SW 1271 (cell line): Measurements from ENCODE around the gene NIPAL3.

Experiments
- DNase-seq, 2 experiments: peaks; one replicate each; lab custom pipeline; 2025; lab: John Stamatoyannopoulos, UW

Gene NIPAL3

DNA sequence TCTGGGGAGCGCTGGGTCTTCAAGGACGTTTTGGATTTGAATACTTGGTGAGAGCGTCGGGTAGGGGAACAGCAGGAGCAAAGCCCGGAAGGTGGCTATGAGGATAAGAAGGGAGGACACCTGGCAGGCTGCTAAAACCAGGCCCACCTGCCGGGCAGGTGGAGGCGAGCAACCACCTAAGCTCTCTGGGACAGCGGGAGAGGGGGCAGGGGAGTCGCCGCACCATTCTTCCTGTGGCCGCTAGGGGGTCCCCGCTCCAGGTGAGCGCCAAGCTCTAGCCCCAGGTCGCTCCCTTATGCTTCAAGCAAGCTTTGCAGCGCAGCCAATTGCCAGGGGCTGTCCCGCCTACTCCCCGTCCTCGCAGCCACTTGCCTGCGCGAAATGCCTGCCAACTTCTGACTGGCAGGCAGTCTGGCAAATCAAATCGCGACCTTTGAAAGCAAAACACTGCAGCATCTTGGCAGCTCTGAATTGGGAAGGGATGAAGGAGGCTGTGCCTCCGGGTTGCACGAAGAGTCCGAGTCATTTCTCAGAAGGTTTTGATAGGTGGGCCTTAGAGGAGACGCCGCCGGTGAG, at the start of gene NIPAL3:
Gene NIPAL3 (plus strand): TSS at position 469 of the 576 bp plus-strand sequence. CDS start 3,746 bp downstream, outside the sequence.
- peak; percentile 90 to 95 for DNase-seq

DNA sequence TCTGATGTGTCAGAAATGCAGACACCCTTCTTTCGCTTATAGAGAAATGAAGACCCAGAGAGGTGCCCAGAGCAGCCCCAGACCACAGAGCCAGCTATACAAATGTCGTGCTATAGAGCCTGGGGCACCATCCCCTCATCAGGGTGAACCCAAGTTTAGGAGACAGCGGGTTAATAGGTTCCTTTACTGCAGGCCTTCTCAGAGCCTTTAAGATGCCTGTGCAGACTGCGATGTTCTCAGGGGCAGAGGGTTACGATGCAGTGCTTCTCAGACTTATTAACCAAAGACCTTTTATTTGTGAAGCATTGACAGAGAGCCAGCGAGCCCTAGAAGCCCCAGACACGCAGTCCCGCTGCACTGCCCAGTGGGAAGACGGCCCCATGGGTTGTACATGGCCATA, 48.9 kb upstream of the NIPAL3 start:
- no peak for DNase-seq

DNA sequence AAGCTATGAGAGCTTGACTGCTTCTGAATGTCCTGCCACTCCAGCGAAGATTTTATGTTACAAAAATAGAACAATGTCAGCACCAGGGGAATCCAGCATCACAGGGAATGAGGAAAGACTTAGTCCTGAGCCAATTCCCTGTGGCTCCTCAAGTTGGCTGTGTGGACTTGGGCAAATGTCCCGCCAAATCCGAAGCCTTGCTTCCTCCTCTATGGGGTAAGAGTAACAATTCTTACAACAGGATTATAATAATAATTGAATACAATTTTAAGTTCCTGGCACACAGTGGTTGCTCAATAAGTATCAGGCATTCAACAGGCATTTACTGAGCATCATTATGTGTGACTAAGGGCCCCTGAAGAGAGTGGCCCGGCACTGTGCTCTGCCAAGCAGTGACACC, 46.4 kb upstream of the NIPAL3 start:
- no peak for DNase-seq

DNA sequence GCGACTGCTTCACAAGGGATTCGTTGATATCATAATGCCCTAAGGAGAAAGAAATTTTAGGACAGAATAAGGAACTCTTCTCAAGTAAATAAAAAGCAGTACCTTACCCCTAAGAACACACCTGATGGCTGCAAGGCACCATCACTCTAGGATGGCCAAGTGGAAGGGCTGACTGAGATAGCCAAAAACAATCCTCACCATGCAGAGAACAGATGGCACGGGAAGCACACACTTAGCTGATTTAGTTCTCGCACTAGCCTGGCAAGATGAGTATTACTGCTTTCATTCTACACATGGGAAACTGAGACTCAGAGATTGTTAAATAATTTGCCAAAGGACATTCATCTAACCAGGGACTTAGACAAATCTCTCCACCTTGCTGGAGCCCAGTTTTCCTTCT, 45.8 kb upstream of the NIPAL3 start:
- DNase-seq = no peak

DNA sequence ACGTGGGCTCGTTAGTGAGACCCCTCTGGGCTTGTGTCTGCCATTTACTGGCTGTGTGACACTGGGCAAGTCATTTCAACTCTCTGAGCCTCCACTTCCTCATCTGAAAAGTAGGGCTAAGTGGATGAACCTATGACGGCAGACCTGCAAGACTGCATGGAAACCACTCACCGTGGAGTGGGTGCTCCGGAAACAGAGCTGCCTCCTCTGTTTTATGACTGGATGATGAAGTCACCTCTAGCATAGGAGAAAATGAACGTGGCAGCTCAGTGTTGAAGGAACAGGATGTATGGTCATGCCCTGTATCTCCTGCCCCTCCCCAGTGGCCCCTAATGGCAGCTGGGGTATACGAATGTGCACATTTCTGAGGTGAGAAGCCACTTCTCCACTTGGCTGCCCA, 42.6 kb upstream of the NIPAL3 start:
- no peak for DNase-seq

DNA sequence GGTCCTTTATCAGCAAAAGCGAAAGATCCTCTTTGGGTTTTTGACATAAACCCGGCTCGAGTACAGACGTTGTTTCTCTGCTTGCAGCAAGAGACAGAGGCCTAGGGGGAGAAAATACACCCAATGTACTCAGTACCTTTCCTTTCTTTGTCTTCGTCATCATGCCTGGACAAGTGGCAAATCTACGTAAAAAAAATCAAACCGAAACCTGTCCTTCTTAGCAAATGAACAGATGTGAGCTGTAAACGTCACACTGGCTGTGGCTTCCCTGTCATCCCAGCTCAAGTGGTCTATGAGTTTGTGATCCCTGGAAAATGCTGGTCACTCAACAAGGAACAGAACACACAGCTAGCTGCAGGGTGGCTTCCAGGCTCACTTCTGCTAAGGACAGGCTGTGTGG, 41.9 kb upstream of the NIPAL3 start:
- no peak for DNase-seq

DNA sequence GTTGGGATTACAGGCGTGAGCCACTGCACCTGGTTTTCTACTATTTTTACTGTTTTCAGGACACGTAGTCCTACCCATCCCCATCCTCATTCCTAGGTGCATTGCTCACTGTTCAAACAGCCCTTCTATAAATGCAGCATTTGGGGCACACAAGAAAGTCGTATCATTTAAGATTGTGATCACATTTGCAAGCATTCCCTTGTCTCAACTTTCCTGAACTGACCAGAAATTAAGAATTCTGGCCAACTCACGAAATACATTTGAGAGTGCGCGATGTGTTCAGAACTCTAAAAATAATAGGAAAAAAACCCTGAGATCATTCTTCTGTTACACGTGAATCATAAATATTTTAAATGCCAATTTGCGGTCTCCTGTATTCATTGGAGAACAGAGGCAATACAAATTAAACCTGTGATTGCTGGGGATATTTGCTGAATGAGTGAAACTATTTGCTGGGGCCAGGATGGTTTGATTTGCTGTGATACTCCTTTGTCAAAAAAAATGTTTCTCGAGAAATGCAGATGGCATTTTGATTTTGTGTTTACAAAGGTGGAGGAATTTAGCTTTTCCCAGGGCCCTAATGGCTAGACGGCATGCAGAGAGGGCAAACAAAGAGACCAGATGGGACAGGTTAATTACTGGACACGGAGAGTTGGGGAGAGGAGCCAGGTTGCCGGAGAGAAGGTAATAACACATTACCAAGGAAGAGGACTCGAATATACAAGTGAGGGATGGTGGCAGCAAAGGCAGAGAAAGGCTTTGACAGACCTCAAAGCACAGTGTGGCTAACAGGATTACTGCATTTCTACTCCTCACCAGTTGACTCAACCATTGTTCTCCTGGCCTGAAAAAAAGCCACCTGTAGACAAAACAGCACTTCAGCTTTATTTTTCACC, 40.5 kb upstream of the NIPAL3 start:
- no peak for DNase-seq

DNA sequence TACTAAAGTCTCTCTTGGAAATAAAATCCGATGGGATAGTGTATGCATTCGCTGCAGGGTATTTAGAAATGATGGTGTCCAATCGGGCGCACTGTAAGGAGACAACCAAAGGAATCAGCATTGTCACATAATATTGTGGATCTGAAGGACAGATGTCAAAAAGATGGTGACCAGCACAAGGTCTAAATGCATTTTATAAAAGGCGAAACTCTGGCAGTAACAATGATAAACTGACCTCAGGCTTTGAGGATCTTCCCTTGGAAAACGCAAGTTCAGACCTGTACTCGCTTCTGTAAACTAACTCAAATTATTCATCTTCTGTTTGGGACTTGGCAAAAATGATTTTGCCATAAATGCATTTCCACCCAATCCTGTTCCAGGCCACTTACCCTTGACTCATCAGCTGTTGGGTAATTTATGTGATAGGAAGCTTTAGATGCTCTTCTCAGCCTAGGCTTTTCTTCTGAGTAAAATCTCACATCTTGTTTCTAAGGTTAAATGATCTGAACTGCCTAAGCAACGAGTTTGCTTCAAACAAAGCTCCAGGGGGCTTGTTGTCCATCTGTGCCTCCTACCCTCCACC, 35.8 kb upstream of the NIPAL3 start:
- no peak for DNase-seq

DNA sequence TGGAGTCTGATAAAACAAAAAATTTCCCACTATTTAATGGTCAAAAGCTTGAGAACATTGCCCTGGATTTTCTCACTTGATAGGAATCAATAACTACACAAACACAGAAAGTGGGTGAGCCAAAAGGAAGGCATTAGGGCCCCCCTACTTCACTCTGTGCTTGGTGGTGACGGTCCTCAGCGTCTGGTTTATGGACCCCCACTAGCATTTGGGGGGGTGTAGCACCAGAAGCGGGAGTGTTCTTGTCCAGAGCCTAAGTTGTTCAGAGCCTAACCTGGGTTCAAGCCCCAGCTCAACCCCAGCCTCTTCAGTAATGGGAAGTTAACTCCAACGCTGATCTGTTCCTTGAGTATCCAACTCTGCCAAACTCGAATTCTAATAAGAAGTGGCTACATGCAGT, 35.1 kb upstream of the NIPAL3 start:
- DNase-seq = no peak

DNA sequence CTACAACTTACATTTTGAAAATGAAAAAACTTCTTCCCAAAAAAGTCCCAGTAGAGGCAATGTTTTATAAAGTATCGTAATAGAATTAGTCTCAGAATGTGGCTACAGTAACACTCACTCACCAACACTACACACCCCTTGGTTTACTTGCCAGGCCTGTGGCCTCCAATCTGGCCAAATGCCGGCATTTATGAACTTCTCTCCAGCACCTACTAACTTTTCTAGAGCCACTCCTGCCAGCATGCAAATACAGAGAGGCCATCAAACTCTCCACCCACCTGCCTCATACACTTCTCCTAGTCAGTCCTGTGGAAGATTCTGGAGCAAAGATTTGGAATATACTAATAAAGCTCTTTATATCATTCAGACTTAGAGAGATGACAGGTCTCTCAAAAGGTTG, 34.3 kb upstream of the NIPAL3 start:
- no peak for DNase-seq

DNA sequence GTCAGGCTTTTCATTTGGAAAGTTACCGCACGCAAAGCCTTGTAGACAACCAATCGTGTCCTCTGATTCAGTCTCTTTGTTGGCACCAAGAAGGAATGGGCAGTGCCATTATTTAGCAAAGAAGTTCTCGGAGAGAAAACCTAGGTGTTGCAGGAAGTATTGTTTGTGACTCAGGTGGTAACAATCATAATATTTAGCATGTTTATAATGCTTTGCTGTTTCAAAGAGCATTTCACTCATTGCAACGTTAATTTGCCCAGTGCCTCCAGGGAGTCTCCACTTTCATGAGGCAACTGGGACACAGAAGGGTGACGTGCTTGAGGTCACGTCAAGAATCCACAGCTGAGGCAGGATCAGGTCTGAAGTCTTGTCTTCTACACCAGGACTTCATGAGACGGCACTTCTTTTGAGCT, 33.4 kb upstream of the NIPAL3 start:
- no peak for DNase-seq

DNA sequence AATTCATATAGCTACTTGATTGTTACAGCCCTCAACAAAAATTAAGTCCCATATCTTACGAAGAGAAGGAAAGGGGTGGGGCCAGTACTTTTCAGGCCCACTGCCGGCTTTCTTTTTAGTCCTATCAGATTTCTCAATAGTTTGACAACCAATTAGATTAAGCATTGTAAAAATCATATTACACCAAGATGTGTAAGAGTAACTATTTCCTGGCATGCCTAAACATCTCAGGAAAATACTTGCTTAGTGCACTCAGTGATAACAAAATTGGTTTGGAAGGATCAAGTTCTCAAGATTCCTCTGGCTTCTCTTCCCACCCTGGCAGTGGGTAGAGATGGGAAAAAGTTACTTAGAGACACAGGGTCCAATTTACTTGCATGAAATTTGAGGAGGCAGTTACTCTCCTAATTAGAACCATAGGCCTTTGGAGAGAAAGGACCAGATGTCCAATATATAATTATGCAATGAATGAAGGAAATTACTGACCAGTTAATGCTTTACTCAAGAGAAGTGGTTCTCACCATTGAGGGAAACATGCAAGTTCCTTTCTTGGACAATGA, 32.1 kb upstream of the NIPAL3 start:
- DNase-seq = no peak

DNA sequence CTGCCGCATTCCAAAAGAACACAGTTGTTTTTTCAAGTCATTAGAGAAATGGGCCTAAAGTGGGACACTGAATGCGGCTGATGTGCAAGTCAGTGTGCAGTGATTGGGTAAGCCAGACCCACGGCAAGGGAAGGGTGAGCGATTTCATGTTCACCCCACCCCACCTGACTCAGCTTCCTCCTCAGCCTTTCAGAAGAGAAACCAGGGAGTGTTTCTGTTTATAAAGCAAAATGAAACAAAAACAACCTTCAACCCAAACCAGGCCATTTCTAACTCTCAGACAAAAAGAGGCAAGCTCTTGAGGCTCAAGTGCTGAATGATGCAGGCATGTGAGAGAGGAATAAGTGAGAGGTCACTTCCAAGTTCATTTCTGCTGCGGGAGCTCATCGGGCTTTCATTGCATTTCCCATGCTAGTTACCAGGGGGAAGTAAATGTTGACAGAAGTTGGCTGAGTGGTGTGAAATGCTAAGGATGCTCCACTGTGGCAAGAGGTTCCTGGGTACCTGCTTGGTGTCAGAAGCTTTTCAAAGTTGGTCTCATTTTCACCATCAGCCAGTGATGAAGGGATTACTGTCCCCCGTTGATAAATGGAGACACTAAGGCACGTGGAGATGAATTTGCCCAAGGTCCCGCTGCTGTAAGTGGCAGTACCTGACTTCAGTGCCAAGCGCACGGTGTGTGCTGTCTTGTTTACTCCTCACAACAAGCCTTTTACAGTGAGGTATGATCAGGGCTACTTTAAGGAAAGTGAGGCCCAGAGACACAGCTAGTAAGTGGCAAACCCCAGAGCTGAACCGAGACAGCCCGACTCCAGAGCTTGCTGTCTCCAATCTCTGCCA, 31.1 kb upstream of the NIPAL3 start:
- no peak for DNase-seq

DNA sequence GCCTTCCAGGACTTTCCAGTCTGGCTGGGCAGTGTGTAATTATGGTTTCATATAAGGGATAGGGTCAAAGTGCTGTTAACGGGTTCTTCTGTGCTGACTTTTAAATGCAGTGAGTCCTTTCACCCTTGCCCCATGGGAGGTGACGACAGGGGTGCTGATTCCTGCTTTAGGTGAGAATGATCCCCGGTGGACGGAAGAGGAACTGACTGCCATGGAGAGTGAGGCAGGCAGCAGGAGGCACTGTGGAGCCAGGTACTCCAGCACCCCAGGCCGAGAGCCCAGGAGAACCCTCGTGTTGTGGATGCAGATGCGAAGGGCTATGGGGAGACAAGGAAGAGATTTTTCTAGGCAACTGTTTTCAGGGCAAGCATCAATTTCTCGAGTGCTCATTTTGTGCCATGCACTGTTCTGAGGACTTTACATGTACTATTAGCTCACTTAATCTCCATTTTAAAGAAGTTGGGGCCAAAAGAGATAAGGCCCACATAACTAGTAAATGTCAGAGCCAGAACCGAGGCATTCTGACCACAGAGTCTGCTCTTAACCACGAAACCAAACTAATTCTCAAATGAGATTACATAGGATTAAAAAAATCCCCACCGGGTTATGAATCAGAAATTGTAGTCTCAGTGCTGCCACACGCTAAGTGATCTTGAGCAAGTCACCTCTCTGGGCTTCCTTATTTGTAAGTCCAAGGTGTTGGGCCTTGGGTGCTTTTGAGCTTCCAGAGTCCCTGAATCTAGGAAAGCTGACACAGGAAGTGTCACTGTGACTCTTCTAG, 30.3 kb upstream of the NIPAL3 start:
- no peak for DNase-seq

DNA sequence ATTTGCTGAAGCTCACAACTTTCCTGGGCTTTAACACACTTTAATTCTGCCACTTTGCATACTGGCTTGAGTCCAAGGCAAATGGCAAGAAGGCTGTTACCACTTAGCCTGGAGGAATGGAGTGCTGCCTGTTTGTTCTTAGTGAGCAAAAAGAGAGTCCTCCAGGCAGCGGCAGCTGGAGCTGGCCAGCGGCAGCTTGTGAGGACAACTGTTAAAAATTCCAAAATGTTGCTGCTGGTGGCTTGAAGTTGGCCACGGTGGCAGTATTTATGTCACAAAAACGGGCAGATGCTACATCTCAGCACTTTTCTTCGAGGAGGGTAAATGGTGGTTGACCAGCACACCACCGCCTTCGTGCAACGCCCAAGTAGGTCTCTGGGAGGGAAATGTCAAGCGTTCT, 29.4 kb upstream of the NIPAL3 start:
- no peak for DNase-seq

DNA sequence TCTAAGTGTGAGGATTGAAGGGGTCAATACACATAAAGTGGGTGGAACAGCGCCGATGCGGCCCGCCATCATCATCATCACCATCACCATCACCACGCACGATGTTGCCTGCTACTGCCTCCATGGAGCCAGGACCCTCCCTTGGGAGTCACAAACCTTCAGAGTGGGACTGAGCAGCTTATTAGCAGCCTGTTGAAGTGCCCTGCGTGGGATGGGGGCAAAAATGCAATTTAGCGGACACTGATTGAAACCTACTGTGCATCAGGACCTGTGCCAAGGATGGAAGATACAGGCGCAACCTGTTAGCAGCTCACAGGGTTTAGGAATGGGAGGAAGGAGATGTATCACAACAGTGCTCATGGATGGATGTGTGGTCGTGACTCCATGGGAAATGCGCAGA, 28.7 kb upstream of the NIPAL3 start:
- no peak for DNase-seq

DNA sequence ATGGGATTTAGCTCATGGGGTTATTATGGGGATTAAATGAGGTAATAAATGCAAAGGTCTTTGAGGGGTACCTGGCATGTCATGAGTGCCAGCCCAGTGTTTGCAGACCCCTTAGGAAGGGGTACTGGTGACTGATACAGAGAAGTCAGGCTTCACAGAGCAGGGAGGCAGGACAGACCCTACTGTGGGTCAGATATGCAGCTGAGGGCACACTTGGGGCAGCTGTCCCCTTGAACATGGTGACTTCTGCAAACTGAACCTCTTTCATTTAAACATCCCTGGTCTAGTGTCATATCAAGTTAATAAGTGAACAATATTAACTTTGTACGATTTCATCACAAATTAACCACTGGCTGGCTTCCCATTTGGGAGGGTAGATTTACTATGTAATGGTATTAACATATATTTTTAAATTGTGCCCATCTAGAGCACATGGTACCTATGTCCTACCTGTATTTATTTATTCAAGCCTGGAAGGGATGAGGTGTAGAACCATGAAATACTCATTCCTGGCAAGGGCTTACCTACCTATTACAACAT, 27.9 kb upstream of the NIPAL3 start:
- DNase-seq = no peak

DNA sequence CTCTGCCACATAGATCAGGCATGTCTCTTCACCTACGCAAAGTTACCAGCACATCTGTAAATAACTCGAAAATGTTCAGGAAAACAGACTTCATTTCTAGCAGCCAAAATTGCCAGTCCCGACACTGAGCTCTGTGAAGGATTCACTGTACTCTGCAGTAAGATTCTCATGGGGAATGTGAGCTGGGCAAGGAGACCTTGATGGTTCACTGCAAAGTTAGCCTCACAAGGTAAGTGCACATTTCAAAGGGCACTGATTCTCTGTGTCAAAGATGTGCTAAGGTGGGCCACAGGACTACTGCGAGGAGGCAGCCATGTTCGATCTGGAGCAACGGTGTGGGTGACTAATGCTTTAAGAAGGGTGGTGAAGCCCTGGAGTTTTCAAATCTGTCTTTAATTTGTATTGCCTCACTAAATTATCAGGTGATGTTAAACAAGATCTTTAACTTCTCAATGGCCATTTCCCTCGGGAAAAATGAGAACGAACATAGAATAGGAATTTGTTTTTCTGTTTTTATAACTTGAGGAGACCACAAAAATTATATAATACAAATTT, 27.2 kb upstream of the NIPAL3 start:
- no peak for DNase-seq

DNA sequence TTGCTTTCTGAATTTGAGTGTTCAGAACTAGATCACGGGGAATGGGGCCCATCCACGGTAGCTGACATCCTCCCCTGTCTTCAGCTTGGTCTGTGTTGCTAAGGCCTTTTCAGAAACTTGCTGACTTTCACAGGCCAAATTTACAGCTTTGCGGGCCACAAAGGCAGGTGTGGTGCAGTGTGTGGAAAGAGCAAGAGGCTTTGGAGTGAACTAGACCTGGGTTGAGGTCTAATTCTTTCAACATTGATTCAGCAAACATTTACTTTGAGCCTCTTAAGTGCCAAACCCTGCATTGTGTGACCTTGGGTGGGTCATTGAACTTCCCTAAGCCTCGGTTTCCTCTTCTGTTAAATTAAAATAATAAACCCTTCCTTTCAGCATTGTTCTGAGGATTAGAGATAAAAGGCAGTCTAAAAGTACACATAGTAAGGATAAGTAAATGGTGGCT, 26.3 kb upstream of the NIPAL3 start:
- DNase-seq = no peak

DNA sequence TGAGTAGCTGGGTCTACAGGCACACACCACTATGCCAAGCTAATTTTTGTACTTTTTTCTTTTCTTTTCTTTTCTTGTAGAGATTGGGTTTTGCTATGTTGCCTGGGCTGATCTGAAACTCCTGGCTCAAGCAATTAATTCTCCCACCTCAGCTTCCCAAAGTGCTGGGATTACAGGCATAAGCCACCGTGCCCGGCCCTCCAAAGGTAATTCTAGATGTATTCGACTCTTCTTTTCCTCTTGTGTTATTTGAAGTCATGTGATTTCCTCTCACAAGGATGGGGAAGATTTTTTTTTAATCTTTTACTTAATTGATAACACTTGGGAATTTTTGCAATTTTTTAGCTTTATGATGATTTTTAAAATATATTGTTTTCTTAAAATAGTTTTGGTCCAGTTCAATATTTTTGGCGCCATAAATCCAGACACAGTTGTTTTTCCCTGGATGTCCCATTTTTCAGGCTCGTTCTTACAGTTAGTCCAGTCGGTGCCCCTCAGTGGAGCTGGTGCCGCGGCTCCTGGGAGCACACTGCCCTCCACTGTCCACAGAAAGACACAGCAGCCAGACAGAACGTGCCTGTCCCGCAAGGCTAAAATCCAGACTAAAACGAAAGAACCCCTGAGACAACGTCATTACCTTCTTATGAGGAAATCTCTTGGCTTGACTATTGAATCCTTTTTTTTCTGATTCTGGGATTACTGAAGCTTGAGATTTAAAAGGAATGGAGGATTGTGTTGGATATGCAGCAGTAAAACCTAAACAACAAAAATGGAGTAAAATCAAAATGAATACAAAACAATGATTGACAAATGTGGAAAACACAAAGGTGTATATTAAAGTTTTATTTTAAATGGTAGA, 24.4 kb upstream of the NIPAL3 start:
- DNase-seq = peak; percentile 17 to 48
